Activated CD8-positive, alpha-beta T cell treated with anti-CD3 and anti-CD28 coated beads, Interleukin-2, amount 10 ng/mL, durations not matched to agents 7 days and 5 days (primary cell): Measurements from ENCODE around the gene CLEC18A. TPM values are rescaled to one million over a fixed set of nuclear protein-coding genes. Genes with fewer than 3 reads are reported as not detected.
"Not testable (repeated sequence)": the region's sequence is repeated elsewhere in the genome, so short reads cannot be mapped to it uniquely, and the experiment has no call there.

Experiments
- ATAC-seq: fragments of 150-1000 bp; cut with Tn5 transposase; one replicate; pipeline ENCODE4 v1.10.0; 2021; ENCODE audit warnings: moderate library complexity
- CTCF ChIA-PET: fragments of 350-600 bp; sonication (Branson Sonifier 250); formaldehyde crosslinking; loops from one replicate; lab custom pipeline; 2021; ENCODE audit warnings: antibody characterized with exemption; lab: Charles Lee
- POLR2A ChIA-PET: fragments of 350-600 bp; sonication (Branson Sonifier 250); formaldehyde crosslinking; loops from one replicate; lab custom pipeline; 2021; ENCODE audit warnings: antibody characterized with exemption; lab: Charles Lee
- DNase-seq: peaks from one replicate; pipeline ENCODE4 v3.0.0-alpha.2; 2020
- H3K27ac Mint-ChIP-seq: one replicate; pipeline ENCODE4 v1.8.0; 2021; ENCODE audit warnings: mild to moderate bottlenecking, mixed read lengths
- H3K27me3 Mint-ChIP-seq: one replicate; pipeline ENCODE4 v1.8.0; 2021; ENCODE audit warnings: low read depth, mixed read lengths
- H3K36me3 Mint-ChIP-seq: one replicate; pipeline ENCODE4 v1.8.0; 2021; ENCODE audit warnings: low read depth, mixed read lengths
- H3K4me1 Mint-ChIP-seq: one replicate; pipeline ENCODE4 v1.8.0; 2021; ENCODE audit warnings: low read depth, mixed read lengths
- H3K4me3 Mint-ChIP-seq: one replicate; pipeline ENCODE4 v1.8.0; 2021; ENCODE audit warnings: mild to moderate bottlenecking, mixed read lengths
- H3K9me3 Mint-ChIP-seq: one replicate; pipeline ENCODE4 v1.8.0; 2022; ENCODE audit warnings: mixed read lengths; ENCODE audit not compliant: insufficient read depth
- total RNA-seq, 2 experiments: library from RNA; stranded (reverse); gene quantifications; one replicate each; pipeline ENCODE4 v1.2.3, GENCODE V29; 2021

Gene CLEC18A
- total RNA-seq, 2 experiments from 2014 or later, result 0.63 to 0.95 TPM

DNA sequence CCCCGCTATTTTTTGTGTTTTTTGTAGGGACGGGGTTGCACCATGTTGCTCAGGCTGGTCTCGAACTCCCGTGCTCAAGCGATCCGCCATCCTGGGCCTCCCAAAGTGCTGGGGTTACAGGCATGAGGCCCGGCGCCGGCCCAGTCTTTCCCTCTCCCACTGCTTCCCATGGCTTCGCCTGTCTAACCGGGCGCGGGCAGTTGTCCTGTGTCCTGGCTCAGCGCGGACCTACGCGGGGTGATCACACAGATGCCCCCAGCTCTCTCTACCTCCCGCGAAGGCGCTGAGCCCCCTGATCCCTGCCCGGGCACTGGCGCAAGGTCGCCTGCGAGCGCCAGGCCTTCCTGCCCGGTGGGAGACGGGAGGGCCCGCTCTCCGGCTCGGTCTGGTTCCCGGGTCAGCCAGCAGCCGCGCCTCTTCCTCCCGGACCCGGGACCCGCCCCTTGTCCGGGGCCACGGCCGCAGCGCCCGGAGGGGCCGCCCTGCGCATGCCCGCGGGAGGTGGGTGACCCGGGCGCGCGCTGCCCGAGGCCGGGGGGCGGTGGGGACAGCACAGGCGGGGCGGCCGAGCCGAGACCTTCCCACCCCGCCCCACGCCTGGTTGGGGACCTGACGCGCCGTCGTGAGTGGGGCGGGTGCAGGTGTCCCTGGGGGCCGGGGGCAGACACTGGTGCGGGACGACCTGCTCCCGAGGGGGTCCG is 14.0 kb downstream of the CLEC18A start:
- H3K27me3 Mint-ChIP-seq, H3K9me3 Mint-ChIP-seq, H3K36me3 Mint-ChIP-seq, H3K27ac Mint-ChIP-seq, DNase-seq, CTCF ChIA-PET, POLR2A ChIA-PET, H3K4me1 Mint-ChIP-seq: not testable (repeated sequence)
- peak overlapping the region; percentile 22 for H3K4me3 Mint-ChIP-seq
- peak; percentile 64 for ATAC-seq

DNA sequence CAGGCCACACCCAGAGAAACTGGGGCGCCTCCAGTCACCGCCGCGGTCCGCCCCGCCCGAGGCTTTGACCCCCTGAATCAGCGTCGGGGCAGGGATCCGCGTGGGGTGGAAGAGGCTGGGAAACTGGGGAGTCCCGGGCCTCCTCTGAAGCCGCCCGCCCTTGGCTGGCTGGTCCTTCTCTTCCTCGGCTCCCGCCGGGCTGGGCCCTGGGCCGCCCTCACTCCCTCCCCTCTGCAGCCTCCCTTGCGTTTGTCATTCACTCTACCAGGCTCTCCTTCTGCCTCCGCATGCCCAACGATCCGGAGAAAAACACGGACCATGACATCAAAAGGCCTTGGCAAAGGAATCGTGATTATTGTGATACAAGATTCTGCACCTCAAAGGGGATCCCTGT is 14.5 kb downstream of the CLEC18A start:
- POLR2A ChIA-PET, H3K9me3 Mint-ChIP-seq, ATAC-seq, H3K27ac Mint-ChIP-seq, H3K27me3 Mint-ChIP-seq, H3K36me3 Mint-ChIP-seq, H3K4me1 Mint-ChIP-seq, H3K4me3 Mint-ChIP-seq, DNase-seq, CTCF ChIA-PET: not testable (repeated sequence)

DNA sequence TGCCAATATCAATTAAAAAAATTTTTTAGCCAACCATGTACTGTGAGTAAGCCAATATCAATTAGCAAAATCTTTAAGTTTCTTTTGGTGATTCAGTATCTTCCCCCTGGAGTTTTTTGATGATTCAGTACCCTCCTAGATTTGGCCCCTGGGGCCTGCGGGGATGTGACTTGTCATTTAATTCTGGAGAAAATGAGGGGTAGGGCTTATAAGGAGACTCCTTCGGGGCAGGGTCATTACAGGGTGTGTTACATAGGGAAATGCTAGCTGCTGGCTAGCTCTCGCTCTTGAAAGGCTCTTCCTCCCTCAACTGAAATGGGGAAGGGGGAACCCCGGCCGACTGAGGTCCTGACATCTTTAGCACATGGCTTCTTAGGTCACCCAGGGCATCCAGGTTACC is 16.6 kb downstream of the CLEC18A start:
- DNase-seq, H3K9me3 Mint-ChIP-seq, H3K27ac Mint-ChIP-seq, H3K27me3 Mint-ChIP-seq, H3K4me3 Mint-ChIP-seq, H3K4me1 Mint-ChIP-seq, ATAC-seq, CTCF ChIA-PET, H3K36me3 Mint-ChIP-seq, POLR2A ChIA-PET: not testable (repeated sequence)

DNA sequence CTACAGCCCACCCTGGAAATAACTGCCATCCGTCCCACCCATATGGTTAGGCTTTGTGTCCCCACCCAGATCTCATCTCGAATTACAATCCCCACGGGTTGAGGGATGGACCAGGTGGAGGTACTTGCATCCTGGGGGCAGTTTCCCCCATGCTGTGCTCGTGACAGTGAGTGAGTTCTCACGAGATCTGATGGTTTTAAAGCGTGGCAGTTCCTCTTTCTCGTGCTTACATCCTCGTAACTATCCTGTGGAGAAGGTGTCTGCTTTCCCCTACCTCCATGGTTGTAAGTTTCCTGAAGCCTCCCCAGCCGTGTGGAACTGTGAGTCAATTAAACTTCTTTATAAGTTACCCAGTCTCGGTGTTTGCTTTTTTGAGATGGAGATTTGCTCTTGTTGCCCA is 17.0 kb downstream of the CLEC18A start:
- H3K4me3 Mint-ChIP-seq, H3K27me3 Mint-ChIP-seq, H3K36me3 Mint-ChIP-seq, H3K9me3 Mint-ChIP-seq, H3K4me1 Mint-ChIP-seq, POLR2A ChIA-PET, DNase-seq, H3K27ac Mint-ChIP-seq, CTCF ChIA-PET, ATAC-seq: not testable (repeated sequence)

DNA sequence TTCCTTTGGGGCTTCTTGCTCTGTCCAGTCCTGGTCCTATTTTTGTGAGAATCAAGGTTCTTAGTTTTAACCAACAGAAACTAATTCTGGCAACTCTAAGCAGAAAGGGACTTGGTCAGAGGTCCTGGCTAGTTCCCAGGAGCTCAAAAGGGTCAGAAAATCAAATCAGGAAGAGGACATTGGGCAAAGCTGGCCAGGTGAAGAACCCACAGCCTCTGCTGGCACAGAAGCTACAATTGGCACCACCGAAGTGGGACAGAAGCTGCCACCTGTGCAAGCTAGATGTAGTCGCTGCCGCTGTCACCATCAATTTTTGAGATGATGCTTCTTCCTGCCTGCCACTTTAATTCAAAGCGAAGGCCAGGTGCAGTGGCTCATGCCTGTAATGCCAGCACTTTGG is 18.5 kb downstream of the CLEC18A start:
- DNase-seq, H3K4me3 Mint-ChIP-seq, H3K27me3 Mint-ChIP-seq, ATAC-seq, H3K36me3 Mint-ChIP-seq, H3K27ac Mint-ChIP-seq, H3K4me1 Mint-ChIP-seq, H3K9me3 Mint-ChIP-seq, POLR2A ChIA-PET, CTCF ChIA-PET: not testable (repeated sequence)

DNA sequence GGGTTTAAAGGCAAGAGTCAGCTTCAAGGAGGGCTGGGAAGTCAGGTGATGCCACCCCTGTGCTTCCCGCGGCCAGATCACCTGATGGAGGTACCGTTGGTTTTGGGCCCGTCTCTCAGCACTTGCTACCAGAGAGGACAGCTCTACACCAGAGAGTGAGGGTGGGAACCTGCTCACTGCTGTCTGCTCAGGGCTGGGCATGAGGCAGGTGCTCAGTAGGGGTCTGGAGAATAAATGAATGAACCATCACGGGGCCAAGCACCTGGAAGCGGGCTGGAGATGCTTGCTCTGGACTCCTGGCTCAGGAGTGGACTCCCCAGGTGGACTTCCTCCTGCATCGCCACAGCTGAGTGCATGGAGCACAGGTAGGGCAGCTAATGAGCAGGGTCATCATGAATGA is 21.0 kb downstream of the CLEC18A start:
- ATAC-seq, H3K27ac Mint-ChIP-seq, POLR2A ChIA-PET, H3K27me3 Mint-ChIP-seq, H3K4me1 Mint-ChIP-seq, DNase-seq, H3K36me3 Mint-ChIP-seq, H3K4me3 Mint-ChIP-seq, H3K9me3 Mint-ChIP-seq, CTCF ChIA-PET: not testable (repeated sequence)

DNA sequence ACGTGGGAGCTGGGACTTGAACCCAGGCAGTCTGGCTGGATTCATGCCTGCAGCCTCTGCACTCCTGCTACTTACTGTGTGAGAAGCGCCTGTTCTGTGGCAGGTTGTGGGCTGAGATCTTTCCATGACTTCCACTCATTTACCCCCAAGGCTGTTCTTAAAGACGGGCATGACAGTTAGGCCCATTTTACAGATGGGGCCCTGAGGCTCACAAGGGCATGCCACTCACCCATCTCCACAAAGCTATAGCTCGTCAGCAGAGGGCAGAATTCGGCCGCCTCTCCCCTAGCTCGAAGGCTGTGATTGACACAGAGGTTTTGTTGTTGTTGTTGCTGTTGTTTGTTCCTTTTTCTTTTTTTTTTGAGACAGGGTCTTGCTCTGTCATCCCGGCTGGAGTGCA is 21.8 kb downstream of the CLEC18A start:
- DNase-seq, POLR2A ChIA-PET, H3K4me1 Mint-ChIP-seq, H3K4me3 Mint-ChIP-seq, H3K9me3 Mint-ChIP-seq, H3K27ac Mint-ChIP-seq, H3K36me3 Mint-ChIP-seq, H3K27me3 Mint-ChIP-seq, ATAC-seq, CTCF ChIA-PET: not testable (repeated sequence)

DNA sequence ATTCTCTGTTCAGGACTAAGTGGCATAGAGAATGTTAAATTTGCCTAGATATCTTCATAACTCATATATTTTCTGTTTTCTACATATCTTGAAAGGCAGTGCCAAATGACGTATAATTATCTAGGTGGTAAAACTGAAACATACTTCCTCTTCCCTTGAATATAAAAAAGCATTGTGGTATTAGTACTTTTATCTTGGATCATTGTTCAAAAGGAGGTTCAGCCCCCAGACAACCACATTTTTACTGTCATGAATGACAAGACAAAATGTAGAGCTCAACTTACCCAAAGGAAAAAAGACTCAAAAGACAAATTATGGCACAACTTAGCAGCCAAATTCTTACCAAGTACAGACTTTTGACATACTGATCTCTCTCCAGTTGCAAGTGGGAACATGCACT is 34.1 kb downstream of the CLEC18A start:
- DNase-seq, H3K27me3 Mint-ChIP-seq, H3K4me3 Mint-ChIP-seq, POLR2A ChIA-PET, CTCF ChIA-PET, H3K27ac Mint-ChIP-seq, ATAC-seq, H3K36me3 Mint-ChIP-seq, H3K4me1 Mint-ChIP-seq, H3K9me3 Mint-ChIP-seq: not testable (repeated sequence)

DNA sequence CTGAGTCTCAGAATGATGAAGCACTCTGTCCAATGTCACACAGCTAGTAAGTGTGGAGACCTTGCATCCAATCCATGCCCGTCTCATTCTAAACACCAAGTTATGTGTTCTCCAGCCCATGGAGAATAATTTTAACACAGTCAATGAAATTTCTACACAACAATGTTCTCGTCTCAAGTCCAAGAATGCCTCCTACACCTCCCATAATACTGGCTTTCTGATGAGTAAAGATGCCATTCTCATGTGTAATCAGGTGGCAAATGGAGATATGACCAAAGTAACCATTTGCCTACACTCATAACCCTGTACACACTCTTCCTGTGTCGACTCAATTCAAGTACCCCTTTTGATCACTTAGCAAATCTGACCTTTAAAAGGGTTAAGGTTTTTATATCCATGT is 46.8 kb downstream of the CLEC18A start:
- POLR2A ChIA-PET, H3K4me3 Mint-ChIP-seq, DNase-seq, H3K36me3 Mint-ChIP-seq, ATAC-seq, CTCF ChIA-PET, H3K27ac Mint-ChIP-seq, H3K4me1 Mint-ChIP-seq, H3K9me3 Mint-ChIP-seq, H3K27me3 Mint-ChIP-seq: not testable (repeated sequence)

DNA sequence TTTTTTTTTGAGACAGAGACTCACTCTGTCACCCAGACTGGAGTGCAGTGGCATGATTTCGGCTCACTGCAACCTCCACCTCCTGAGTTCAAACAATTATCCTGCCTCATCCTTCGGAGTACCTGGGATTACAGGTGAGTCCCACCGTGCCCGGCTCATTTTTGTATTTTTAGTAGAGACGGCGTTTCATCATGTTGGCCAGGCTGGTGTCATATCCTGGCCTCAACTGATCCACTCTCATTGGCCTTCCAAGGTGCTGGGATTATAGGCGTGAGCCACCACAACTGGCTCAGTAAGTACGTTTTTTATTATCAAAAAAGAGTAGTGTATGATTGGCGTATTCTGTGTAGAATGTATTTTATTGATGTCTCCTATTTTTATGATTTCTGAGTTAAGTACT is 48.7 kb downstream of the CLEC18A start:
- POLR2A ChIA-PET, H3K27ac Mint-ChIP-seq, H3K36me3 Mint-ChIP-seq, H3K9me3 Mint-ChIP-seq, H3K4me1 Mint-ChIP-seq, H3K4me3 Mint-ChIP-seq, H3K27me3 Mint-ChIP-seq, DNase-seq, CTCF ChIA-PET, ATAC-seq: not testable (repeated sequence)

DNA sequence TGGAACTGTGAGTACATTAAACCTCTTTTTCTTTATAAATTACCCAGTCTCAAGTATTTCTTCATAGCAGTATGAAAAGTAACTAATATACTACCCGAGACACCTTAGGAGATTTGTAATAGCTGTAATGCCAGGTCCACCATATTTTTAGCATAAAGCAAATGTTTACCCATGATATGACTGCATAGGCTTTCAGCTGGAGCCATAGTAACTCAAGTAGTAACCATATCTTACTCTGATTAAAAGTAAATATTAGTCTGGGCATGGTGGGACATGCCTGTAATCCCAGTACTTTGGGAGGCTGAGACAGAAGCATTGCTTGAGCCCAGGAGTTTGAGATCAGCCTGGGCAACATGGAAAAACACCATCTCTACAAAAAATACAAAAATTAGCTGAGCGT is 52.4 kb downstream of the CLEC18A start:
- ATAC-seq, H3K4me1 Mint-ChIP-seq, DNase-seq, POLR2A ChIA-PET, H3K4me3 Mint-ChIP-seq, CTCF ChIA-PET, H3K27ac Mint-ChIP-seq, H3K9me3 Mint-ChIP-seq, H3K36me3 Mint-ChIP-seq, H3K27me3 Mint-ChIP-seq: not testable (repeated sequence)

DNA sequence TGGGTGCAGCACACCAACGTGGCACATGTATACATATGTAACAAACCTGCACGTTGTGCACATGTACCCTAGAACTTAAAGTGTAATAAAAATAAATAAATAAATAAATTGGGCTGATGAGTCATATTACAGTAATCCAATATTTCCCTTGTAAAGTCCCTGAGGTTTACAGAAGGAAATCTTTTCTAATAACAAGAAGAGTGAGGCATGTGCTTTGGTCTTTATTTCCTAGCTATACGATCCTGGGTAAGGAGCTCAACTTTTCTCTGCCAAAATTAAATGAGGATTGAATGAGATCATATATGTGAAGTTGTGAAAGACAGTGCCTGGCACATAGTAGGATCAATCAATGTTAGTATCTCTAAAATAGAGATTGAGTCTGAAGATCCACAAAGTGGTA is 57.5 kb downstream of the CLEC18A start:
- H3K27ac Mint-ChIP-seq, H3K4me3 Mint-ChIP-seq, H3K4me1 Mint-ChIP-seq, H3K27me3 Mint-ChIP-seq, CTCF ChIA-PET, DNase-seq, POLR2A ChIA-PET, ATAC-seq, H3K36me3 Mint-ChIP-seq, H3K9me3 Mint-ChIP-seq: not testable (repeated sequence)

DNA sequence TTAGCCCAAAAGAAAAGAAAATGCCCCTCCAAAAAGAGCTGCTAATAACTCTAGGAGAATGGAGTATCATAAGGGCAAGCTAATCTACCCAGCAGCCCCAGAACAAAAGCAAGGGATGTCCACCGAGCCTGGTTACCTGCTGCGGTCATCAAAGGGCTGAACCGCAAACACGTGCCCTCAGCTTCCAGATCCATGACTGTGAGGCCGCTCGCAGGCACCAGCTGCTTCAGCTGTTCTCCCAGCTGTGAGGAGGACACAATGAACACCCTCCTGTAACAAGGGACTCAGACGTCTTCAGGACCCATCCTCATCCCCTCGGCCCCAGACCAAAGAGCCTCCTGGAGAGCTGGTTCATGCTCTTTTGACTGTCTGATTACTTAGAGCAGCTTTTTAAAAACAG is 59.5 kb downstream of the CLEC18A start:
- H3K36me3 Mint-ChIP-seq, H3K27ac Mint-ChIP-seq, H3K4me3 Mint-ChIP-seq, ATAC-seq, H3K4me1 Mint-ChIP-seq, H3K27me3 Mint-ChIP-seq, POLR2A ChIA-PET, CTCF ChIA-PET, DNase-seq, H3K9me3 Mint-ChIP-seq: not testable (repeated sequence)
